ENCODE results near the gene CNTN5. TPM values are rescaled to one million over a fixed set of nuclear protein-coding genes. Genes with fewer than 3 reads are reported as not detected.

The CNTN5 gene
- total and polyA plus RNA-seq, 2 donors (not counting 1 experiment from before 2014, with no cell fraction given): 0.17 TPM; not detected in 1

- Histone ChIP-seq H3K79me2 (ENCODE audit: control insufficient read depth, insufficient read depth, low read length) (no peaks in the 10 kb centered on the region), H4K20me1 (ENCODE audit: control insufficient read depth, extremely low read depth, insufficient read depth, low read length) (no peaks in the 10 kb centered on the region), H3K9me3 (ENCODE audit: control insufficient read depth, insufficient read depth, low read depth, low read length) (no peaks in the 10 kb centered on the region), H3K27ac (ENCODE audit: insufficient read depth, low read length) (no peak overlapping the region), H2AFZ (ENCODE audit: low read length) (no peak overlapping the region), H3K4me1 (ENCODE audit: control insufficient read depth, extremely low read depth, insufficient read depth, low read length) (no peaks in the 10 kb centered on the region), H3K9ac (ENCODE audit: insufficient read depth, low read length) (no peak overlapping the region), H3K27me3 (ENCODE audit: control insufficient read depth, insufficient read depth, low read length) (no peaks in the 10 kb centered on the region), H3K4me3 (replicated peaks in 1 of 4; ENCODE audit: control extremely low read depth in 1 of 4, insufficient read depth in 1 of 4, low read depth in 3 of 4, low read length in 4 of 4) (no peak overlapping the region), H3K4me2 (ENCODE audit: extremely low read depth, insufficient read depth, low read length) (no peak overlapping the region), H3K36me3 (ENCODE audit: control insufficient read depth, insufficient read depth, low read length) (no peaks in the 10 kb centered on the region)
- DNase-seq (ENCODE audit: low read depth in 2 of 2): no peak
- TF ChIP-seq EZH2 (IDR thresholded peaks at IDR 0.05; ENCODE audit: low read length, missing control alignments) (no peak), CTCF (conservative IDR thresholded peaks at IDR 0.05 in 1 of 2, IDR thresholded peaks at IDR 0.05 in 1 of 2; ENCODE audit: low read depth in 1 of 2, low read length in 2 of 2) (no peak)
Measured at GRCh38 chr11:100011697-100012096, 990.9 kb downstream of the CNTN5 start.

GRCh38 chr11:100013011-100013410 is 992.3 kb downstream of the CNTN5 start:
- no peak overlapping the region for H3K4me3 ChIP-seq (replicated peaks in 1 of 4; ENCODE audit: control extremely low read depth in 1 of 4, insufficient read depth in 1 of 4, low read depth in 3 of 4, low read length in 4 of 4)
- H3K36me3 ChIP-seq (ENCODE audit: control insufficient read depth, insufficient read depth, low read length): no peaks in the 10 kb centered on the region
- DNase-seq (ENCODE audit: low read depth in 2 of 2): no peak
- H4K20me1 ChIP-seq (ENCODE audit: control insufficient read depth, extremely low read depth, insufficient read depth, low read length): no peaks in the 10 kb centered on the region
- no peak overlapping the region for H3K9ac ChIP-seq (ENCODE audit: insufficient read depth, low read length)
- no peak for TF ChIP-seq CTCF (conservative IDR thresholded peaks at IDR 0.05 in 1 of 2, IDR thresholded peaks at IDR 0.05 in 1 of 2; ENCODE audit: low read depth in 1 of 2, low read length in 2 of 2)
- no peak for TF ChIP-seq EZH2 (IDR thresholded peaks at IDR 0.05; ENCODE audit: low read length, missing control alignments)
- H3K9me3 ChIP-seq (ENCODE audit: control insufficient read depth, insufficient read depth, low read depth, low read length): no peaks in the 10 kb centered on the region
- H3K27me3 ChIP-seq (ENCODE audit: control insufficient read depth, insufficient read depth, low read length): no peaks in the 10 kb centered on the region
- no peak overlapping the region for H3K4me2 ChIP-seq (ENCODE audit: extremely low read depth, insufficient read depth, low read length)
- no peaks in the 10 kb centered on the region for H3K79me2 ChIP-seq (ENCODE audit: control insufficient read depth, insufficient read depth, low read length)
- H2AFZ ChIP-seq (ENCODE audit: low read length): no peak overlapping the region
- no peak overlapping the region for H3K27ac ChIP-seq (ENCODE audit: insufficient read depth, low read length)
- H3K4me1 ChIP-seq (ENCODE audit: control insufficient read depth, extremely low read depth, insufficient read depth, low read length): no peaks in the 10 kb centered on the region

- no peaks in the 10 kb centered on the region for H3K9me3 ChIP-seq (ENCODE audit: control insufficient read depth, insufficient read depth, low read depth, low read length)
- H3K4me2 ChIP-seq (ENCODE audit: extremely low read depth, insufficient read depth, low read length): no peak overlapping the region
- H2AFZ ChIP-seq (ENCODE audit: low read length): no peak overlapping the region
- H3K4me1 ChIP-seq (ENCODE audit: control insufficient read depth, extremely low read depth, insufficient read depth, low read length): no peaks in the 10 kb centered on the region
- H3K79me2 ChIP-seq (ENCODE audit: control insufficient read depth, insufficient read depth, low read length): no peaks in the 10 kb centered on the region
- no peak for DNase-seq (ENCODE audit: low read depth in 2 of 2)
- H3K27ac ChIP-seq (ENCODE audit: insufficient read depth, low read length): no peak overlapping the region
- H4K20me1 ChIP-seq (ENCODE audit: control insufficient read depth, extremely low read depth, insufficient read depth, low read length): no peaks in the 10 kb centered on the region
- H3K36me3 ChIP-seq (ENCODE audit: control insufficient read depth, insufficient read depth, low read length): no peaks in the 10 kb centered on the region
- no peak overlapping the region for H3K4me3 ChIP-seq (replicated peaks in 1 of 4; ENCODE audit: control extremely low read depth in 1 of 4, insufficient read depth in 1 of 4, low read depth in 3 of 4, low read length in 4 of 4)
- no peak overlapping the region for H3K9ac ChIP-seq (ENCODE audit: insufficient read depth, low read length)
- H3K27me3 ChIP-seq (ENCODE audit: control insufficient read depth, insufficient read depth, low read length): no peaks in the 10 kb centered on the region
- TF ChIP-seq CTCF (conservative IDR thresholded peaks at IDR 0.05 in 1 of 2, IDR thresholded peaks at IDR 0.05 in 1 of 2; ENCODE audit: low read depth in 1 of 2, low read length in 2 of 2): no peak
- TF ChIP-seq EZH2 (IDR thresholded peaks at IDR 0.05; ENCODE audit: low read length, missing control alignments): no peak
Measured at GRCh38 chr11:100031973-100032372, 1011.2 kb downstream of the CNTN5 start.
